HG02642 (cell line): Measurements from ENCODE around the gene TPSAB1.

Experiments
- ATAC-seq: cut with Tn5 transposase; IDR thresholded peaks from one replicate; pipeline ENCODE4 v1.9.1; 2021; ENCODE audit warnings: mild to moderate bottlenecking; ENCODE audit not compliant: unreplicated experiment, poor library complexity

The TPSAB1 gene

DNA sequence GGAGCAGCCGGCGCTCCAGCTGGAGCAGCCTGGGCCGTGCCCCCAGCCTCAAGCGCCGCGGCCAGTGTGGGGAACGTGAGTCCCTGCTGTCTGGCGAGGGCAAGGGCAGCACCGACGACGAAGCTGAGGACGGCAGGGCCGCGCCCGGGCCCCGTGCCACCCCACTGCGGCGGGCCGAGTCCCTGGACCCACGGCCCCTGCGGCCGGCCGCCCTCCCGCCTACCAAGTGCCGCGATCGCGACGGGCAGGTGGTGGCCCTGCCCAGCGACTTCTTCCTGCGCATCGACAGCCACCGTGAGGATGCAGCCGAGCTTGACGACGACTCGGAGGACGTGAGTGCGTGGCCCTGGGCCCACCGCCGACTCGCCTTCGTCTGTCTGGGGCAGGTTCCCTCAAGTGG lies 31.4 kb upstream of the TPSAB1 start:
- no peak for ATAC-seq

- no peak for ATAC-seq
These were observed 30.0 kb upstream of the TPSAB1 start for GRCh38 chr16:1210461-1210860.

DNA sequence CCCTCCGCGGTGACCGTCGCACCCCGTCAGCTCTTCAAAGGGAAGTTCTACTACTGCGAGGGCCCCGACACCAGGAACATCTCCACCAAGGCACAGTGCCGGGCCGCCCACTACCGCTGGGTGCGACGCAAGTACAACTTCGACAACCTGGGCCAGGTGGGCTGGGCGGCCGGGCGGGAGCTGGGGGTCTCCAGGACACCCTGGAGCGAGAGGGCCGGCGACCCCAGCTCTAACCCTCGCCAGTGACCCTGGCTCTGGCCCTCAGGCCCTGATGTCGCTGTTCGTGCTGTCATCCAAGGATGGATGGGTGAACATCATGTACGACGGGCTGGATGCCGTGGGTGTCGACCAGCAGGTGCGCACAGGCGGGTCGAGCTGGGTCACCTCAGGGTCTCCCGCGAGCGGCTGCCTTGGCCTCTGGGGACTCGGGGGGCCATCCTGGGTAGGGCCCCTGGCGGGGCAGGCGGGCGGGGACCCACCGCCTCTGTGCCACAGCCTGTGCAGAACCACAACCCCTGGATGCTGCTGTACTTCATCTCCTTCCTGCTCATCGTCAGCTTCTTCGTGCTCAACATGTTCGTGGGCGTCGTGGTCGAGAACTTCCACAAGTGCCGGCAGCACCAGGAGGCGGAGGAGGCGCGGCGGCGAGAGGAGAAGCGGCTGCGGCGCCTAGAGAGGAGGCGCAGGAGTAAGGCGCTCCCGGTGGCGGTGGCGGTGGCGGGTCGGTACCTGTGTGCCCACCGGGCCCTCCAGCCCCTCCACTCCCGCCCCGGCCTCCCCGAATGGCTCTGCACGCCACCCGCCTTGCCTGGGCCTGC lies 28.8 kb upstream of the TPSAB1 start:
- no peak for ATAC-seq

- no peak for ATAC-seq
These were observed 27.8 kb upstream of the TPSAB1 start for GRCh38 chr16:1212616-1213194.

- ATAC-seq, result no peak
These were observed 27.3 kb upstream of the TPSAB1 start for GRCh38 chr16:1213231-1213630.

DNA sequence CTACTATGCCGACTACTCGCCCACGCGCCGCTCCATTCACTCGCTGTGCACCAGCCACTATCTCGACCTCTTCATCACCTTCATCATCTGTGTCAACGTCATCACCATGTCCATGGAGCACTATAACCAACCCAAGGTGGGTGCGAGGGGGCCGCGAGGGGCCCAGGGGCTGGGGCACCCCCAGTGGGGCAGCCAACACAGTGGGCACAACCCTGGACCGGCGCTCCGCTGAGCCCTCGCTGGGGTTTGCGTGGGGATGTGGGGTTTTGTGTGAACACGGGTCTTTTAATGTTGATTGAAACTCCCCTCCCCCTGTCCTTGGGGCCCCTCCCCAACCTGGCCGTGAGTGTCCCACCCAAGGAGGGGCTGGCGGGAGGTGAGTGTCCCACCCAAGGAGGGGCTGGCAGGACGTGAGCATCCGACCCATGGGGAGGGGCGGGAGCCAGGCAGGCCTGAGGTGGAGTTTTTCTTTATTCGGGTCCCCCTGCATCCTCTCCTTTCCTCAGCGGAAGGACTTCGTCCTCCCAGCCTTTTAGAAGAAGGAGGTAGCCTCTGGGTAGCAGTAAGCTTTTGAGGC lies 26.6 kb upstream of the TPSAB1 start:
- ATAC-seq, result no peak

GRCh38 chr16:1214719-1215118 lies 25.8 kb upstream of the TPSAB1 start:
- no peak for ATAC-seq

- no peak for ATAC-seq
These were observed 24.8 kb upstream of the TPSAB1 start for GRCh38 chr16:1215574-1216295.

DNA sequence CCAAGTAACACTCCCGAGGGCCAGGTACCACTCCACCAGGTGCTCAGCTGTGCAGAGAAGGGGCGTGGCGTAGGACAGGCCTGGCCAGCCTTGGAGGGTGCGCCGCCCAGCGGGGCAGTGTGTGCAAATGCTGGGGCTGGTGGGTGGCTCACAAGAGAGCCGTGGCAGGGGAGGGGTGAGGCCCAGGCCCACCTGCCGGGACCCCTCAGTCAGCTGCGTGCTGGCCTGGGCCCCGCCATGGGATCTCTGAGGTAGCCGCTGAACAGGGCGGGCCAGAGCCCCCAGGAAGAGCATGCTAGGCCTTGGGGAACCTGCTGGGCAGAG lies 24.2 kb upstream of the TPSAB1 start:
- no peak for ATAC-seq

DNA sequence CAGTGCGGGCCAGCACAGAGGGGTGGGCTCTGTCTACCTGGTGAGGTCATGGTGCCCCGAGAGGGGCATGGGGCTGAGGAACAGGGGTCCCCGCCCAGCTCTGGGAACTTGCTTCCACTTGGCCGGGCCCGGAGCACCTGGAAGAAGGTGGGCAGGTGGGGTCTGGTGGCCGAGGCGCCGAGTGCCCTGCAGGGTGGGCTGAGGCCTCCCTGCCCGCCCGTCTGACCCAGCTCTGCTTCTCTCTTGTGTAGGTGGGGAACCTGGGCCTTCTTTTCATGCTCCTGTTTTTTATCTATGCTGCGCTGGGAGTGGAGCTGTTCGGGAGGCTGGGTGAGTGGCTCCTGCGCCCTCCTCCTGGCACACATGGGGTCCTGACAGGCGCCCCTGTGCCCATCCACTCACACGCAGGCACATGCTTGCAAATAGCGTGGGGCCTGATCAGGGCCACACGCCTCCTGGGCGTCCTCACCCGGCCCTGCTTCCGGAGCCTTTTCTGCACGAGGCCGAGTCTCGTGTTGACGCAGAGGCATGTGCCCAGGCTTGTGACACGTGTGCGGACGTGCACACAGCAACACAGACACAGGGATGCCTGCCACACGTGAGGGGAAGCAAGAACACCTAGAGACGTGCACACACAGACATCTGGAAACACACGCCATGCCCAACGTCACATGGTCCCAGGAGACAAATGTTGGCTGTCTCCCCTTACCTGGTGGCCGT lies 23.7 kb upstream of the TPSAB1 start:
- no peak for ATAC-seq

DNA sequence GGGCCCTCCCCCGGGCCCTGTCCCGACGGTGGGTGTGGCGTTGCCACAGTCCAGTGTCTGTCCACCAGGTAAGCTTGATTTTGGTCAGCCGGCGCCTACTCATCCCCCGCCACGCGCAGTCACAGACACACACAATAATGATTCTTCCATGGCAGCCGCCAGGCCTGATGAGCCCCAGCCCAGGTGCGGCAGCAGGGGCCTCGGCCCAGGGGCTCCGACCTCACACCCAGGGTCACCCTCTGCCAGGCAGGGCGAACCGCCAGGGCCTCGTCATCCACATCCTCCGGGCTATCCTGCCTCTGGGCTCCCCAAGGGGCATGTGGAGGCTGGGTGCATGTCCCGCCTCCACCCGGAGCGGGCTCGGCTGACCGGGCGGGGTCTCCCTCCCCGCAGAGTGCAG lies 23.0 kb upstream of the TPSAB1 start:
- ATAC-seq, result no peak

- ATAC-seq, result no peak
These were observed 22.2 kb upstream of the TPSAB1 start for GRCh38 chr16:1218061-1218929.

- no peak for ATAC-seq
These were observed 21.4 kb upstream of the TPSAB1 start for GRCh38 chr16:1218930-1219611.

DNA sequence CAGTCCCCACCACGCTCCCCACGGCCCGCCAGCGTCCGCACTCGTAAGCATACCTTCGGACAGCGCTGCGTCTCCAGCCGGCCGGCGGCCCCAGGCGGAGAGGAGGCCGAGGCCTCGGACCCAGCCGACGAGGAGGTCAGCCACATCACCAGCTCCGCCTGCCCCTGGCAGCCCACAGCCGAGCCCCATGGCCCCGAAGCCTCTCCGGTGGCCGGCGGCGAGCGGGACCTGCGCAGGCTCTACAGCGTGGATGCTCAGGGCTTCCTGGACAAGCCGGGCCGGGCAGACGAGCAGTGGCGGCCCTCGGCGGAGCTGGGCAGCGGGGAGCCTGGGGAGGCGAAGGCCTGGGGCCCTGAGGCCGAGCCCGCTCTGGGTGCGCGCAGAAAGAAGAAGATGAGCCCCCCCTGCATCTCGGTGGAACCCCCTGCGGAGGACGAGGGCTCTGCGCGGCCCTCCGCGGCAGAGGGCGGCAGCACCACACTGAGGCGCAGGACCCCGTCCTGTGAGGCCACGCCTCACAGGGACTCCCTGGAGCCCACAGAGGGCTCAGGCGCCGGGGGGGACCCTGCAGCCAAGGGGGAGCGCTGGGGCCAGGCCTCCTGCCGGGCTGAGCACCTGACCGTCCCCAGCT lies 20.3 kb upstream of the TPSAB1 start:
- ATAC-seq, result no peak

DNA sequence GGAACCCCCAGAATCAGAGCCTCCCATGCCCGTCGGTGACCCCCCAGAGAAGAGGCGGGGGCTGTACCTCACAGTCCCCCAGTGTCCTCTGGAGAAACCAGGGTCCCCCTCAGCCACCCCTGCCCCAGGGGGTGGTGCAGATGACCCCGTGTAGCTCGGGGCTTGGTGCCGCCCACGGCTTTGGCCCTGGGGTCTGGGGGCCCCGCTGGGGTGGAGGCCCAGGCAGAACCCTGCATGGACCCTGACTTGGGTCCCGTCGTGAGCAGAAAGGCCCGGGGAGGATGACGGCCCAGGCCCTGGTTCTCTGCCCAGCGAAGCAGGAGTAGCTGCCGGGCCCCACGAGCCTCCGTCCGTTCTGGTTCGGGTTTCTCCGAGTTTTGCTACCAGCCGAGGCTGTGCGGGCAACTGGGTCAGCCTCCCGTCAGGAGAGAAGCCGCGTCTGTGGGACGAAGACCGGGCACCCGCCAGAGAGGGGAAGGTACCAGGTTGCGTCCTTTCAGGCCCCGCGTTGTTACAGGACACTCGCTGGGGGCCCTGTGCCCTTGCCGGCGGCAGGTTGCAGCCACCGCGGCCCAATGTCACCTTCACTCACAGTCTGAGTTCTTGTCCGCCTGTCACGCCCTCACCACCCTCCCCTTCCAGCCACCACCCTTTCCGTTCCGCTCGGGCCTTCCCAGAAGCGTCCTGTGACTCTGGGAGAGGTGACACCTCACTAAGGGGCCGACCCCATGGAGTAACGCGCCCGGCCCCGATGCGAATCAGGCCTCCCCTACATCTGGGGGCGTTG lies 19.5 kb upstream of the TPSAB1 start:
- ATAC-seq, result no peak

DNA sequence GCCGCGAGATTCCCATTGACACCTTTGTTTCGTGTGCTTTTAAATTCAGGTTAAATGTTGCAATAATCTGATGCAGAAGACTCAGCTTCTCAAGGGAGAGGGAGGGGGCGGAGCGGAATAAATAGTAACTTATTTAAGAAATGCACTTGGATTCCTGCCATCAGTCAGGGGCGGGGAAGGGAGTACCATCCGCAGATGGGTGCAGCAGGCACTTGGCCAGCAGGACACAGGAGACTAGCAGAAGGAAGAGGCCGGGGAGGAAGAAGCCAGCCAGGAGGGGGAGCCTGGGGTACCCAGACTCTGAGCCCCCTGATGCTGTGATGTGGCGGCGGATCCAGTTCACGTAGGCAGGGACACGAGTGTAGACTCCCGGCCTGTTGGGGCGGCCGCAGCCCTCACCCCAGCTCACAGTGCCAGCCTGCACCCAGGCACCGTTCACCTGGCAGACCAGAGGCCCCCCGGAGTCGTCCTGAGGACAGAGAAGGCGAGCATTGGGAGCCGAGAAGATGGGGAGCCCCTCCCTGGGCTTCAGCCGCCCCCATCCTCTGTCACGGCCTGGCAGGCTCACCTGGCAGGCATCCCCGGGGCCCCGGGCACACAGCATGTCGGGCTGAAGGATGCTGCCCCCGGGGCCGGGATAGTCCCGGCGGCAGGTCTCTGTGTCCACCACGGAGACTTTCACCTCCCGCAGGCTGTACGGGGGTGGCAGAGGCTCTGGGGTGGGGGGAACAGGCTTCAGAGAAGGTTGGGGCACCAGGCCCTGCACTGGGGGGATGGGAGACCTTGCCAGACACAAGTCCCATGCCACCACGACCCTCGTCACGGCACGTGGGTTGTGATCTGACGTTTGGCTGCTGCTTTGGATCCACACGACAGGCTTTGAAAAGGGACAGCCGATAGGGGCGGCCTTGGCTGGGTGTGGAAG lies 18.6 kb upstream of the TPSAB1 start:
- no peak for ATAC-seq
